Urothelium cell line (cell line): ENCODE measurements around the gene EPHA2.
"Not testable (repeated sequence)": the region's sequence is repeated elsewhere in the genome, so short reads cannot be mapped to it uniquely, and the experiment has no call there.

ENCODE experiments used
- DNase-seq: peaks from one replicate; pipeline ENCODE4 v3.0.0; 2011; ENCODE audit warnings: low spot score, mixed read lengths
- FAIRE-seq: peaks from 2 replicates; lab custom pipeline; 2011; peaks lifted over from hg19 to GRCh38; lab: Jason Lieb, UNC

Gene EPHA2

DNA sequence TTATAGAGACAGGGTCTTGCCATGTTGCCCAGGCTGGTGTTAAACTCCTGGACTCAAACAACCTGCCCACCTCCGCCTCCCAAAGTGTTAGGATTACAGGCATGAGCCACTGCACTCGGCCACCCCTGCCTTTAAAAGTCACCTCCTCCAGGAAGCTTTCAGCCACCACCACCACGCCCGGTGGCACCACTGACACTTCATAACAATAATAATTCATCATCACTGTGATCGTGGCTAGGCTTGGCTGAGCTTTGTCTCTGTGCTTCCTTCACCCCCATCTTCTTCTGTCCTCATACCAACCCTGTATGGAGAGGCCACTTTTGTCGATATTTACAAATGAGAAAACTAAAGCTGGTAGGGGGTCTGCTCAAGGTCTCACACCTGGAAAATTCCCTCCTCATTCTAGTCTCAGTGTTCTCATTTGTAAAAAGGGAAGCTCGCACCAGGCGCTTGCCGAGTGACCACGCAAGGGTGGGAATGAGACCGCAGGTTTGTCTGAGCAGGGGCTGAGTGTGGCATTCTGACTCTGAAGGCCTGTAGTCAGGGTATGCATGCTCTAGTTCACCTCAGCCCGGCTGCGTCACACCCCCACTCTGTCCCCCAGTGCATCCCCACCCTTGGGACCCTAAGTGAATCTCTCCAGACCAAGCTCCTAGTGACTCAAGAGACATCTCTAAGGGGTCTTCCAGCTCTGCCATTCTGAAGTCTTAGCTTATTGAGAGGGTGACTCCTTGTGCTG, 12.9 kb upstream of the EPHA2 start:
- DNase-seq = no peak
- FAIRE-seq = no peak

DNA sequence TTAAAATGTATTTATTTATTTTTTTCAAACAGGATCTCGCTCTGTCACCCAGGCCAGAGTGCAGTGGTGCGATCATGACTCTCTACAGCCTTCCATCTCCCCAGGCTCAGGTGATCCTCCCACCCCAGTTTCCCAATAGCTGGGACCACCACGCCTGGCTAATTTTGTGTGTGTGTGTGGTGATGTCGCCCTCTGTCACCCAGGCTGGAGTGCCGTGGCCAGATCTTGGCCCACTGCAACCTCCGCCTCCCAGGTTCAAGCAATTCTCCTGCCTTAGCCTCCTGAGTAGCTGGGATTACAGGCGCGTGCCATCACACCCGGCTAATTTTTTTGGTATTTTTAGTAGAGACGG, 12.3 kb upstream of the EPHA2 start:
- DNase-seq, FAIRE-seq: not testable (repeated sequence)

GRCh38 chr1:16167331-16168143, 11.7 kb upstream of the EPHA2 start:
- no peak for FAIRE-seq
- no peak for DNase-seq

GRCh38 chr1:16166117-16166516, 10.2 kb upstream of the EPHA2 start:
- no peak for FAIRE-seq
- DNase-seq = no peak

GRCh38 chr1:16165548-16165947, 9.7 kb upstream of the EPHA2 start:
- FAIRE-seq = no peak
- DNase-seq = no peak

GRCh38 chr1:16165073-16165364, 9.2 kb upstream of the EPHA2 start:
- FAIRE-seq = no peak
- DNase-seq = no peak

GRCh38 chr1:16164213-16165072, 8.6 kb upstream of the EPHA2 start:
- FAIRE-seq = no peak
- peak; percentile 87 for DNase-seq

GRCh38 chr1:16163608-16164212, 7.8 kb upstream of the EPHA2 start:
- FAIRE-seq, DNase-seq: not testable (repeated sequence)

GRCh38 chr1:16162163-16162822, 6.4 kb upstream of the EPHA2 start:
- no peak for DNase-seq
- FAIRE-seq = no peak

DNA sequence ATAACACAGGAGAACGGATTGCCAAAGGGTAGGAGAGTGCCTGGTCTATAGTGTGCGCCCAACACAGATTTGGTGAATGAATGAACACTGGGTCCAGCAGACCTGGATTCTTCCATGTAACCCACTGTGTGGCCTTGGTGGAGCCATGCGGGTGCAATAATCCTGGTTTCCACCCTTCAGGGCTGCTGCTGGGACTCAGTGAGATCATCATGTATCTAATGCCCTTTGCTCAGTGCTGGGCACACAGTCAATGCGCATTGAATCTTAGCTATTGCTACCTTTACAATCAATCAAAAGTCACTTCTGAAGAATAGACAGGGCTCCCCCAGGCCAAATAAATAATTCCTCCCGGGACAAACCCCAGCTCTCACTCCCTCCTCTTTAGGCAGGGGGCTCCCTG, 5.8 kb upstream of the EPHA2 start:
- FAIRE-seq = no peak
- DNase-seq = no peak

DNA sequence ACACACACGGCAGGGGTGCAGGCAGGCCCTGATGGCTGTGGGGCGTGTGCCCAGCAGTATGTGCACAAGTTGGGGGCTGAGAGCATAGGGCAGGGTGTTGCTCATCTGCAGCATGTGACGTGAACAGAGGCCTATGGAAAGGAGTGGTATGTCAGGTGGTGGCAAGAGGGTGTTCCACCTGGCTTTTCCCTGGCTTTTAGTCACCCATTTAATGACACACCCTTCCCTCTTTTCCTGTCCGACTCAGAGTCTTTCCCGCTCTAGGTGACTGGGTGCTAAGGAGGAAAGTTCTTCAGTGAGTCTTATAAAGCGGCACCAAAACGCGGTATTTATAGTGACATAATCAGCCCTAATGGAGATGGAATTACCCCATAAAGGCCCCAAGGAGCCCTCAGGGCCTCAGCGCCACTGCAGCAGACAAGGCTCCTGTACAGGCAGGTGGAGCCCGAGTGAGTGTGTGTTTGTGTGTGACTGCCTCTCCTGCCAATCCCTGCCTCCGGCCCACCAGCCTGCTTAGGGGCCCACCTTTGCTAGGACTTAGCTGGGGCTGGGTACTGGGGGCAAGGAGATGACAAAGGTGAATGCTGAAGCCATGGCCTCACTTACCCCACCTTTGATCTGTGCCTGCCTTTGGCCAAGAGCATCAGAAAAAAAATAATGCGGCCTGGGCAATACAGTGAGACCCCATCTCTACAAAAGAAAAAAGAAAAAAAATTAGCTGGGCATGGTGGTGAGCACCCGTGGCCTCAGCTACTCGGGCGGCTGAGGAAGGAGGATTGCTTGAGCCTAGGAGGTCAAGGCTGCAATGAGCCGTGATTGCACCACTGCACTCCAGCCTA, 3.3 kb upstream of the EPHA2 start:
- FAIRE-seq (no peak), DNase-seq (no peak)

GRCh38 chr1:16158025-16158424, 2.2 kb upstream of the EPHA2 start:
- DNase-seq (no peak), FAIRE-seq (no peak)

DNA sequence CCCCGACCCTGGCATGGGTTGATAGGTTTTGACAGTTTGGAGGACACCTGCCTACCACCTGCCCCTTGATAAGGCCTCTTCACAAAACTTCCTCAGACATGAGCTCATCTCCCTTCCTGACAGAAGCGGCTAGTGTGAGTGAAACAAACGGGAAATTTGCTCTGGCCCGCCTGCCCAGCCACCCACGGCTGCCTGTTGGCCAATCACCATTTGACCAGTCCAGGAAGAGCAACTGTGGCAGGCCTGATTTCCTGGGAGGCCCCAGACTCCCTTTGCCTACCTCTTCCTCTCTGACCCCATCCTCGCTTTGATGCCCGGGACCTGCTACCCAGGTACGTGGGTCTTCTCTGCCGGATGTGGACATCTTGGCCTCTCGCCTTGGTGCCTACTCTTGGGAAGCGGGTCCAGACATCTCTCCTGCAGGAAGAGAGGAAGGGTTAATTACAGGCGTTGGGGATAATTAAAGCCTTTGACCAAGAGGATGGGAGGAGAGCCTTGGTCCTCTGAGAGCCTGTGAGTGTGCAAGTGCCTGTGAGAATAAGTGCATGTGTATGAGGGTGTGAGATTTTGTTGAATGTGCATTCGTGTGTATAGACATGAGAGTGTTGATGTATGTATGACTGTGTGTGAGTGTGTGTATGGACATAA, 1.1 kb upstream of the EPHA2 start:
- no peak for DNase-seq
- FAIRE-seq = peak; percentile 48

DNA sequence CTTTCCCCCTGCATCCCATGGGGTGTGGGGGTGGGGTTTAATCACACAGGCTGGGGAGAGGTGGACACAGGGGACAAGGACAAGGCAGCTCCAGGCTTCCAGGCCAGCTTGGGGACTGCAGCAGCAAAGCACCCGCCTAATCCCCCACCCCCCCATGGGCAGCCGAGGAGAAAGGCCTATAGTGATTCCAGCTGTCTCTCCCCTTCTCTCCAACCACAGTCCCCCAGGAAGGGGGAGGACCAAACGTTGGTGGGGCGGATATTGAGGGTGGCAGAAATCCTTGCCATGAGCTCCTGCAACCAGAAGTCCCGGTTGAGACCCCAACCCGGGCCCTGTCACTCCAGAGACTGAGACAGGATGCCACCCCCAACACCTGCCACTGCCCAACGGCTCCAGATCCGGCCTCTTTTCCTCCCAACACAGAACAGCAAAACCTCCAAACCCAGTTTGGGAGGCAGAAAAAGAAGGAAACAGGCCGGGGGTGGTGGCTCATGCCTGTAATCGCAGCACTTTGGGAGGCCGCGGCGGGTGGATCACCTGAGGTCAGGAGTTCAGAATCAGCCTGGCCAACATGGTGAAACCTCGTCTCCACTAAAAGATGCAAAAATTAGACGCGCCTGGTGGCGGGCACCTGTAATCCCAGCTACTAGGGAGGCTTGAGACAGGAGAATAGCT, 1.7 kb downstream of the EPHA2 start:
- DNase-seq (no peak), FAIRE-seq (no peak)

DNA sequence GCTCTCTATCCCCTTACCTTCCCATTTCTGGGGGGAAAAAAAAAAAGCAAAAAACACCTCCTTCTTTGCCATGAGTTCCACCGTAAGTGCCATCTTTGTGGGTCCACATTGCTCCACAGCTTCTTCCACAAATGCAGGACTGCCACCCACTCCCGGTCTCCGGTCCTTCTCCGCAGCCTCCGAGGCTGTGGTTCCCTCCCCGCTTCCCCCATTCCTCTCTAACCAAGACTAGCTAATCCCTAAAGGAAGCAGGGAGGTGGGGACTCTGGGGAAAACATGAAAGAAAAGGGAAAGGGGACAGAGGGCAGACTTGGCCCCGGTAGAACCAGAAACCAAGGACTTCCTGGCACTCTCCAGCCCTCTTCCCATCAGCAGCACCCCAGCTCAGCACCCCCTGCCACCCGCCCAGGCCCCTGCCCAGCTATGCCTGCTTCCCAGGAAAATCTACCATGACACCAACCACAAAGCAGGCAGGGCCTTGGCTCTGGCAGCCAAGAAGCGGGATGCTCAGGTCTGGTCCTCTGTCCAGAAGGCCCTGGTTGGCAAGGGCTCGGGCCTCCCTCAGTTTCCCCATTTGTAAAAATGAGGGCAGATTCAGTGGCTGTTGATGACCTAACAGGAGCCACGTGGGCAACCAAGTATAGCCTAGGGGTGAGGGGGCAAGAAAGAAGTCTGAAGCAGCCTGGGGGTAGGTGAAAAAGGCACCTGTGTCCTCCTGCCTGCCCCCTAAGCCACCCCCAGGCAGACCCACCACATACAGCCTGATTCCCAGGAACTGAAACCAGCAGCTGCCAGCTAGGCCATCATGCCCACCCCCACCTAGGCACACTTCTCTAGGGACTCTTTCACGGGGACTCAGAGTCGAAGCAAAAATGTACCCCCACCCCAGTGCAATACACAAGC, 2.5 kb downstream of the EPHA2 start:
- FAIRE-seq = no peak
- DNase-seq = no peak

DNA sequence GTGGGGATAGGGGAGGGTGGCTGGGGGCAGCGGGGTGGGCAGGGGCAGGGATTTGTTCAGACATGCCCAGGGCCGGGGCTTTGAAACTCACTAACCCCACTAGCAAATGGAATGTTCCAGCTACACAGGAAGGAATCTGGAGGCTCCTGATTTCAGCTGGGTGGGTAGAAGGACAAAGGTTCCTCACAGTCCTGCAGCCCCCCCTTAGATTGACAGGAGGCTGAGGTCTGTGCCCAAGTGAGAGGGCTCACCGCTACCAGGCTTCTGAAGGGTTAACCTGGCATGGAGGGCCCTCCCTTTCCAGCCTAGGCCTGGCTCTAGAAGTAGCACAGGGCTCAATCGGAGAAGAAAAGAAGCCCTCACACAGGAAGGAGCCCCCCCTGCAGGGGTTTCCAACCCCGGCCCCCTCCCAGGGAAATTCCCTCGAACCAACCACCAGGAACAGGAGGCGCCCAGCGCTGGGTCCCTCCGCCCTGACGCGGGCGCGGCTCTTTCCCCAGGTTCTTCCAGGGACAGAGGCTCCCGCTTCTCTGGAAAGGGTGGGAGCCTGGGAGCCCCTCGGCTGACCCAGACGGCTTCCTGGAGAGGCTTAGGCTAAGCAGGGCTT, 3.3 kb downstream of the EPHA2 start:
- no peak for FAIRE-seq

GRCh38 chr1:16151995-16152384, 3.9 kb downstream of the EPHA2 start:
- DNase-seq (no peak), FAIRE-seq (no peak)

More for the DNA sequence above, 3.3 kb downstream of the EPHA2 start:
- no peak for DNase-seq
